HG03520 (cell line): Measurements from ENCODE around the gene FBXL22.
"Not testable (repeated sequence)": the region's sequence is repeated elsewhere in the genome, so short reads cannot be mapped to it uniquely, and the experiment has no call there.

Experiments used
- ATAC-seq: cut with Tn5 transposase; IDR thresholded peaks from one replicate; pipeline ENCODE4 v1.9.1; 2021; ENCODE audit warnings: mild to moderate bottlenecking, moderate library complexity; ENCODE audit not compliant: unreplicated experiment

The FBXL22 gene

DNA sequence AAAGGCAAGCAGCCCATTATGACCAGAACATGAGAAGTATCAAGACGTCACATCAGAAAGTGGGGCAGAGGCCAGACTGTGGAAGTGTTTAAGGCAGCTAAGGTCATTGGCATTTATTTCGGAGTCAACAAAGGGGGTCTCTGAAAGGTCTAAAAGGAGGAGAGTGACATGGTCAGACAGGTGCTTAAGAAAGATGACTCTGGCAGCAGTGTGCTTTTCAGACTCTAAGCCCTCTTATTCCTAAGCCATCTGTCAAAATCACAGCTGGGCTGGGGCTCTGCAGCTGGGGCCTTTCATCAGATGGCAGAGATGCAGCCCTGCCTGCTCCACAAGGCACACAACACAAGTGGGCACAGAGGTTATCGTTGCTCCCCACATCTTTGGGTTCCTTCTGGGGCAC, 14.0 kb downstream of the FBXL22 start:
- ATAC-seq = no peak

DNA sequence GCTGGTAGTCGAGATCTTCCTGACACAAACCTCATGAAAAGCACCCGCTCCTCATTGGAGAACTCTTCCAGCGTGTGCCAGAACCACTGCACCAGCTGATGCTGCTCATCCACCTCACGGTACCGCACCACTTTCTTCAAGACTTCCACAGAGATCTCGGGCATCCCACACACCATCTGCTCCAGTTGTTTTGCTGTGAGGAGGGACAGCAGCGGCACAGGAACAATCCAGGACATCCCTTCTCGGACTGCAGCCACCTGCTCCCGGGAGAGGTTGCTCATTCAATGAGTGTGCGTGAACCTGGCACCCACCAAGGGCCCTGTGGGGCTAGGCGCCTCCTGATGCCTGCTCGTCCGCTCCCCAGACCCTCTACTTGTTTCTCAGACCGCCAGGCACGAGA, 15.1 kb downstream of the FBXL22 start:
- ATAC-seq = no peak

GRCh38 chr15:63615935-63616334, 18.7 kb downstream of the FBXL22 start:
- no peak for ATAC-seq

DNA sequence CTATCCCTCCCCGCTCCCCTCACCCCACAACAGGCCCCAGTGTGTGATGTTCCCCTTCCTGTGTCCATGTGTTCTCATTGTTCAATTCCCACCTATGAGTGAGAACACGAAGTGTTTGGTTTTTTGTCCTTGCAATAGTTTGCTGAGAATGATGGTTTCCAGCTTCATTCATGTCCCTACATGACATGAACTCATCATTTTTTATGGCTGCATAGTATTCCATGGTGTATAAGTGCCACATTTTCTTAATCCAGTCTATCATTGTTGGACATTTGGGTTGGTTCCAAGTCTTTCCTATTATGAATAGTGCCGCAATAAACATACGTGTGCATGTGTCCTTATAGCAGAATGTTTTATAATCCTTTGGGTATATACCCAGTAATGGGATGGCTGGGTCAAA, 20.0 kb downstream of the FBXL22 start:
- not testable (repeated sequence) for ATAC-seq

DNA sequence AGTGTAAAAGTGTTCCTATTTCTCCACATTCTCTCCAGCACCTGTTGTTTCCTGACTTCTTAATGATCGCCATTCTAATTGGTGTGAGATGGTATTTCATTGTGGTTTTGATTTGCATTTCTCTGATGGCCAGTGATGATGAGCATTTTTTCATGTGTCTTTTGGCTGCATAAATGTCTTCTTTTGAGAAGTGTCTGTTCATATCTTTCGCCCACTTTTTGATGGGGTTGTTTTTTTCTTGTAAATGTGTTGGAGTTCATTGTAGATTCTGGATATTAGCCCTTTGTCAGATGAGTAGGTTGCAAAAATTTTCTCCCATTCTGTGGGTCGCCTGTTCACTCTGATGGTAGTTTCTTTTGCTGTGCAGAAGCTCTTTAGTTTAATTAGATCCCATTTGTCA, 20.4 kb downstream of the FBXL22 start:
- not testable (repeated sequence) for ATAC-seq

GRCh38 chr15:63620760-63621159, 23.6 kb downstream of the FBXL22 start:
- ATAC-seq = not testable (repeated sequence)

DNA sequence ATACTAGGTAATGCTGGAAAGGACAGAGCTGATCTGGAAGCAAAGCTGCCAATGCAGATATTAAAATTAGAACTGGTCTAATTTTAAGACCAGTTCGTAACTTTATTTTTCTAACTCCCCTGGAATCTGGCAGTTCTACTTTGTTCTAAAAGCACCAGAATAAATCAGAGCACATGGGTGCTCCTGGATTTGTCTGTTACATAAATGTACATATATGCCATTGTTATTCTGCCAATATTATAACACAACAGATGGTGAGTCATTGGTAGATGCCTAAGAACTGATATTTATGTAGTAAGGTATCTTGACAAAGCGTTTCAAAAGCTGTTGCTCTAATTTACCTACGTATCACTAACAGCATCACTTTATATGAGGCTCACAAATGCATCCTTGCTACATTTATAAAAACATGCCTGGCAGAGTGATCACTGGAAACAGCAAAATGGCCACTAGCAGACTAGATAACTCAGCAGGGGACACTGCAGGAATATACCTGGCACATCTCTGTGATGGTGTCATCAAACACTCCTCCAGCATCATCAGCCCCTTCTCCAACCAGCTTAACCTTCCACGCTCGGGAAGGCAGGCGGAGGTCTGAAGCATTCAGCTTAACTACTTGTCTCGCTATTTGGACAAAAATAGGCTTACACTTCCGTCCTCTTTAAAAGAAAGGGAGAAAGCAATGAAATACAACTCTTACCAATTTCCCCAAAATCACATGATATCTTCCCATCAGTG, 26.2 kb downstream of the FBXL22 start:
- ATAC-seq = no peak

DNA sequence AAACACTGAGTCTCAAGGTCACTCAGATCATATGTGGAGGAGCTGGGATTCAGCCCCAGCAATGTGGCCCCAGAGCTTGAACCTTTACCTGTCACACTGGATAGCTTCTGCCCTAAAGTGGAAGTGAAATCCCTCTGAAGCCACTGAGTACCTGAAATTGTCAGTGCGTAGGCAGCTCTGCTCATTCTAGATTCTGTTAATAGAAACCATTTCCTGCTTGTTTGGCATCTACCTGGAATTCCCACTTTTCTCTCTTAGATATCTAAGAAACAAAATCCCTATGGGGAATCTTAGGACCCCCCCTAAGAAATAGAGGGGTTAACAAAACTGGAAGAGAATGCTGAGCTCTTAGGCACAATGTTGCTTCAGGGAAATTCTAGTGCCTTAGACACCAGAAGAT, 29.8 kb downstream of the FBXL22 start:
- ATAC-seq = no peak

GRCh38 chr15:63628123-63628822, 31.1 kb downstream of the FBXL22 start:
- no peak for ATAC-seq

GRCh38 chr15:63630036-63630751, 33.0 kb downstream of the FBXL22 start:
- no peak for ATAC-seq

DNA sequence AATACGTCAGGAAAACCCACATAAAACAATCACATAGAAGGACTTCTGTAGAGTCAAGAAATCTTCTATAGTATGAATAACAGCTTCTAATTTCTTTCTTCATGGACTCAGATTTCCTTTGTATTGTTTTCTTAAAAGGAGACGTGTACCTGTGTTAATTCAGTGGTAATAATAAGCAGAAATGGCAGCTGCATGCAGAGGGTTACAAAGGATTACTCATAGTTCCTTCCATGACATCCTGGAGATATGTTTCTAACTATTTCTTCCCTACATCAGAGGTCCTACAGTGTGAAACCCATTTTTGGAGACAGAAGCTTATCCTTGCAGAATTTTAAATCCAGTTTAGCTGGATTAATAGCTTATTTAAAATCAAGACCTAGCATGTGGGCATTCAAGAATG, 36.1 kb downstream of the FBXL22 start:
- ATAC-seq = no peak

DNA sequence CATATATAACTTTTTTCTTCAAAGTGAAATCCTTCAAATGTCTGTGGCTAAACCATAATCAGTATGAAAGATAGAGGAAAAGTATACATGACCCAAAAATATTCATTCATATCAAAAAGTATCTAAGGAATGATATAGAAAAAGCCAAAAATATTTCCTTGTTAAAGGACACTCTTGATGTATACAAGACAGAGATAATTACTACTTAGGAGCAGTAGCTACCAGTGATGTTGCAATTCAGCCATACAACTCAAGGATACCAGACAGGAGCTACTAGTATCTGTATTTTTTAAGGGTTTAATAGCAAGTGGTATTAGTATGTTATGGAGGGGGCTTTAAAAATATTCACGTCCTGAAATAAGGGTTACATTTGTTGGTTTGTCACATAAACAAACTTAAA, 37.0 kb downstream of the FBXL22 start:
- ATAC-seq = no peak

DNA sequence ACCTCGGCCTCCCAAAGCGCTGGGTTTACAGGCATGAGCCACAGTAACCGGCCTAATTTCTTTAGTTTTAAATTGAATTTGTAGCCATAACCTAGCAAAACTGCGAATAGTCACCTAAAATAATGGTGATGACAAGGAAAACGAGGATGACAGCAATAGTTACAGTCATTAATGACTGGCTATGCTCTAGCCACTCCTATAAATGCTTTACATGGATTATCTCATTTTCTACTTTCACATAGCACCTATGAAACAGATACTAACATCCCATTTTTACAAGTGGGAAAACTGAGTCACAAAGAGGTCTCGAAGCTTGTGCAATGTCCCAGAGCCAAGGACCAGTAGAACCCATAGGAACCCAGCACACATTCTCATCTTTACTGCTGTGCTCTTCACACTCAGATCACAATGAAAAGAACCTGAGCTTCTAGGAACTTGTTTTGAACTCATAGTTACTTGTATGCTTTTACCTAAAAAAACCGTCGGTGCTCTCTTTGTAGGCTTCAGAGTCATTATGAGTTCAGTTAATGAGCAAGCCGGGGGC, 39.4 kb downstream of the FBXL22 start:
- ATAC-seq = no peak

DNA sequence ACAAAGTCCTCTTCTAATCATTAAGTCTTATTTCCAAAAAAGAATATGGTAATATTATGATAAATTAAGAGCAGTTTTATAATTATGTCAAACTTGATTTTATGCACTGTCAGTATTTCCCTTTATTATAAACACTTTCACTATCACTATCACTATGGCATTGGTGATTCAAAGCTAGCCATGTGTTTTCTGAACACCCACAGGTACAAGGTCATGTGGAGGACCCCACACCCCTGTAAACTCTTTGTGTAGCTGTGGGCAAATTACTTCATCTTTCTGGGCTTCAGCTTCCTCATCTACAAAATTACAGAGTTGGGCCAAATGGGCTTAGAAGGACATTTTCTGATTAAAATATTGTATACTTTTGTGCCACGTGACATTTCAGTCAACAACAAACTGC, 41.7 kb downstream of the FBXL22 start:
- no peak for ATAC-seq

GRCh38 chr15:63640146-63640545, 43.0 kb downstream of the FBXL22 start:
- no peak for ATAC-seq
